GM12892 (cell line): Measurements from ENCODE around the gene SLC39A12.

ENCODE experiments used
- POLR2A ChIP-seq: IDR thresholded peaks from 2 replicates; pipeline ENCODE4 v1.6.1; 2011; ENCODE audit warnings: low read depth, low read length, control low read depth
- POLR2AphosphoS5 ChIP-seq: IDR thresholded peaks from 2 replicates; pipeline ENCODE4 v1.6.1; 2011; ENCODE audit warnings: low read depth, low read length, control low read depth
- TAF1 ChIP-seq: IDR thresholded peaks from 2 replicates; pipeline ENCODE4 v1.6.1; 2011; ENCODE audit warnings: low read depth, mild to moderate bottlenecking, control low read depth, low read length, borderline replicate concordance

- TF ChIP-seq POLR2A = no peak
- no peak for TF ChIP-seq POLR2AphosphoS5
- TF ChIP-seq TAF1 = no peak
Observed at GRCh38 chr10:17954861-17955260, 3.1 kb downstream of the SLC39A12 start.
